Activated T-helper 1 cell treated with anti-CD3 and anti-CD28 coated beads, Interleukin-12 subunit alpha, Interleukin-12 subunit beta, Interleukin-2, Interleukin-4 antibody, amounts not matched to agents 30 ng/mL and 10 ng/mL and 1 ng/mL, durations not matched to agents 14 hours and 24 hours and 36 hours (primary cell): ENCODE results near the gene RPRD1B. TPM values are rescaled to one million over a fixed set of nuclear protein-coding genes. Genes with fewer than 3 reads are reported as not detected.

Experiments used
- DNase-seq: peaks from one replicate; pipeline ENCODE4 v3.0.0; 2021; ENCODE audit warnings: low spot score
- H3K27ac Mint-ChIP-seq: one replicate; pipeline ENCODE4 v1.8.0; 2021; ENCODE audit warnings: mild to moderate bottlenecking, mixed read lengths
- H3K27me3 Mint-ChIP-seq: one replicate; pipeline ENCODE4 v1.8.0; 2022; ENCODE audit warnings: mild to moderate bottlenecking, moderate library complexity, mixed read lengths; ENCODE audit not compliant: insufficient read depth
- H3K36me3 Mint-ChIP-seq: one replicate; pipeline ENCODE4 v1.8.0; 2021; ENCODE audit warnings: low read depth, mixed read lengths
- H3K4me1 Mint-ChIP-seq: one replicate; pipeline ENCODE4 v1.8.0; 2021; ENCODE audit warnings: low read depth, mixed read lengths
- H3K4me3 Mint-ChIP-seq: one replicate; pipeline ENCODE4 v1.8.0; 2021; ENCODE audit warnings: mild to moderate bottlenecking, moderate library complexity, mixed read lengths
- H3K9me3 Mint-ChIP-seq: one replicate; pipeline ENCODE4 v1.8.0; 2021; ENCODE audit warnings: mixed read lengths
- intact Hi-C: fragments of 100-400 bp; cut with micrococcal nuclease; formaldehyde crosslinking; loops from one replicate; pipeline ENCODE4 v1.15.1; 2024
- total RNA-seq: library from RNA; stranded (reverse); gene quantifications from 2 replicates; pipeline ENCODE4 v1.2.3, GENCODE V29; 2022

Gene RPRD1B
- total RNA-seq, 1 donor from 2014 or later = 48.8 TPM

DNA sequence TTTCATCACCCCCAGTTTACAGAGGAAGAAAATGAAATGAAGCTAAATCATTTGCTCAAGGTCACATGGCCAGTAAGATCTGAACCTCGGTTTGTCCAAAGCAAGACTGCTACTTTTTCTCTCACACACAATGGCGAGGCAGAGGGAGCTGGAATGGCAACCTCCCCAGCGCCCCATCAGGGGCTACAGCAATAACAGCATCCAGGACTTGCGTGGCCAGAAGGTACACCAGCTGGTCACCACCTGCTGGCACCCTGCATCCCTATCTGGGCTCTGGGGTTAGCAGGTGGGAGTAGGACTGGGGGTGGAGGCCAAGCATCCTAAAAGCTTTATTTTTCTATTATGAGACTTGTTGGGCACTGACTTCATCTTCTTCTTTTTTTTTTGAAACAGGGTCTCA lies 41.6 kb upstream of the RPRD1B start:
- H3K36me3 Mint-ChIP-seq = peaks cover 36% of the 10 kb centered on the region
- H3K27ac Mint-ChIP-seq = peak overlapping the region; percentile 31
- intact Hi-C loops = loop anchor here (1.0 to 10.0 kb wide), 7 partner anchors 9 to 375 kb away; partner anchors contain the start of genes CTNNBL1, RPRD1B, TTI1 and VSTM2L
- no peaks in the 10 kb centered on the region for H3K27me3 Mint-ChIP-seq
- no peak for DNase-seq
- no peaks in the 10 kb centered on the region for H3K9me3 Mint-ChIP-seq
- peaks cover 25% of the 10 kb centered on the region for H3K4me1 Mint-ChIP-seq
- H3K4me3 Mint-ChIP-seq = no peak overlapping the region

DNA sequence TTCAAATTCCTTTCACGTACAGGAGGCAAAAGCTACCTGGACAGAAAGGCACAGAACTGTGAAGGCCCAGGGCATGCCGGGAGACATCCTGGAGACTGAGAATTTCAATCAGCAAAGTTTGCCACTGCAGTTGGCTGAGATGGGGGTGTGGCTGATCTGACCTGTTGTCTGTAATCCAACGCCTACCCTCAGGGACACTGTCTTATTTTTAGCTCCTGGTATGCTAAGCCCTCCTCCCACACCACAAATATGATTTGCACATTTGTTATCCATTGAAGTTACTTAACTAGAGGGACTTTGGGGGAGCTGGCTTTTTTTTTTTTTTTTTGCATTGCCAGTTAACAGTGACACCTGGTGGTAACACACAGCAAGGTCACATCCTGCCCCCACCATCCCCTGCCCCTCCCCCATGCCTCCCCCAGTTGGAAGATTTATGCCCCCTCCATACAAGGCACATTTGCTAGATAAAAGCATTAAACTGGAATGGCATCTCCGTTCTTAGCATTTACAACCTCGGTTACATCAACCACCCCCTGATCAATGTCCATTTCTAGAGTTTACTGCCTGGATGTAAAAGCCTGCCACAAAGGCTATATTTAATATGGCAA lies 40.6 kb upstream of the RPRD1B start:
- DNase-seq = no peak
- intact Hi-C loops = loop anchor here (1.0 to 10.0 kb wide), 6 partner anchors 39 to 429 kb away; partner anchors contain the start of genes RPRD1B, TTI1 and VSTM2L
- no peaks in the 10 kb centered on the region for H3K9me3 Mint-ChIP-seq
- H3K36me3 Mint-ChIP-seq = peaks cover 36% of the 10 kb centered on the region
- H3K27ac Mint-ChIP-seq = peak overlapping the region; percentile 32
- no peak overlapping the region for H3K4me3 Mint-ChIP-seq
- H3K4me1 Mint-ChIP-seq = peaks cover 25% of the 10 kb centered on the region
- H3K27me3 Mint-ChIP-seq = no peaks in the 10 kb centered on the region

DNA sequence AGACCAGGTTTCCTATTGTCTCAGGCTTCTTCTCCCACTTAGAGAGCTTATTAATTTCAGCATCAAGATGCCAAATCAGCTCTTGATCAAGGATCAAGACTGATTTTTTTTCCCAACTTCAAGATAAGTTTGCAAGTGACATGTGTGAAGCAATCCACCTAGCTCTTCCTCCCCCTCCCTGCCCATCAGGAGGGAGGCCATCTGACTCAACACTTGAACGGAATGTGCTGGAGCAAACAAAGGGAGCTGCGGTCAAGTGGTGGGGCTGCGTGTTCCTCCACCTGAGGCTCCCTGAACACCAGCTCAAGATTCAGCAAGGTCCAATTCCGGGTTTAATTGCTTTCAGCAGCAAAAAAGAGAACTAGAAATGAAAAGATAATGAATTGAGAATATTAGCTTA lies 39.0 kb upstream of the RPRD1B start:
- Mint-ChIP-seq H3K27me3 (no peaks in the 10 kb centered on the region), H3K9me3 (no peaks in the 10 kb centered on the region), H3K4me3 (no peak overlapping the region), H3K36me3 (peaks cover 33% of the 10 kb centered on the region), H3K4me1 (peaks cover 27% of the 10 kb centered on the region), H3K27ac (no peak overlapping the region)
- intact Hi-C loops = loop anchor here (5.0 to 10.0 kb wide), 5 partner anchors 38 to 377 kb away; partner anchors contain the start of genes RPRD1B, TTI1 and VSTM2L
- no peak for DNase-seq

DNA sequence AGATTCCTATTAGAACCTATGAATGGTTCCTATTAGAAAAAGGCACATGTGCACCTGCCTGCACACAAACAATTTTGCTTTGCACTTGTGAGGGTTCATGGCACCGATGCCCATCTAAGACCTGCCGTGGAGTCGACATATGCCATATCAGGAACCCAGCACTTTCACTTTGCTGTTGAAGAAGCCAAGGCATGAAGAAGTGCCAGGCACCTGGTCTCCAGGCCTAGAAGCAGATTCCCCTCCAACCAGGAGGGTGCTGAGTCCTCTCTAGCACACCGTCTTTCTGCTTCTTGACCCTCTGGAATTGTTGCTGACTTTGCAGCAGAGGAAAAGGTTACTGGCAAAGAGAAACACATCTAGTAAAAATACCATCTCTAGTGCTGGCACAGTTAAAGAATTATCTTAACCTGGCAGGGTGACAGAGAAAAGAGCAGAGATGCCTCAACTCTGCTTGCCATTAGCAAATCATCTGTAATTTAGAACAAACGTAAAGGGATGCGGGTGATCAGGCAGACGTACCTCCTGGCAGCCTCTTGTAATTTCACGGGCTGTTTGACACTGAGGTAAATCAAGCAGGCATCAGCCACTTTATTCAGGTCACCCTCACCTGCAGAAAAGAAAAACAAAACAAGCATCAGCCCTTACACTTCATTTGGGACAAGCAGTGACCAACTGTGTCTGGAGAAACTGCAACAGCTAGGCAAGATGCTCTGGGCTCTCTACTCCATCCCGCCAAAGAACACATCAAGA lies 37.5 kb upstream of the RPRD1B start:
- peaks cover 19% of the 10 kb centered on the region for H3K4me1 Mint-ChIP-seq
- no peaks in the 10 kb centered on the region for H3K9me3 Mint-ChIP-seq
- no peak overlapping the region for H3K27ac Mint-ChIP-seq
- no peak overlapping the region for H3K4me3 Mint-ChIP-seq
- H3K27me3 Mint-ChIP-seq = no peaks in the 10 kb centered on the region
- intact Hi-C loops = loop anchor here (10.0 kb wide), 1 partner anchor 261 kb away; no protein-coding TSS in a partner anchor
- no peak for DNase-seq
- H3K36me3 Mint-ChIP-seq = peaks cover 45% of the 10 kb centered on the region

DNA sequence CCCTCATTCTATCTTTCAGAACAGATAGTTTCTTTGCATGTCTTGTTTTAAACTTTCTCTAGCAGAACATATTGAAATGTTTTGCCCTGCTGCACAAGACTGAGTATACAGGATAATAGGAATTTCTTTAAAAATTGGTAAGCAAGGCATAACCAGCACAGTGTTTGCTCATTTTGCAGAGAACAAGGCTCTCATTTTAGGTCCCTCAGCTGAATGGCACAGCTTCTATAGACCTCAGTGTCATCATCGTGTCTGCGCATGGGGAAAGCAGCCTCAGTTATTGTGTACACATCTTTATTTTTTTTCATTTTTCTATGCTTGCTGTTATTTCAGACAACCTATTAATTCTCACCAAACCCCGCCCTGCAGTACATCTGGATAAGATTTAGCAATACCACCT lies 36.0 kb upstream of the RPRD1B start:
- Mint-ChIP-seq H3K4me1 (peaks cover 21% of the 10 kb centered on the region), H3K27me3 (no peaks in the 10 kb centered on the region), H3K36me3 (peaks cover 53% of the 10 kb centered on the region), H3K4me3 (no peak overlapping the region), H3K27ac (no peak overlapping the region), H3K9me3 (no peaks in the 10 kb centered on the region)
- no peak for DNase-seq
- intact Hi-C loops = loop anchor here (10.0 kb wide), 1 partner anchor 263 kb away; no protein-coding TSS in a partner anchor

DNA sequence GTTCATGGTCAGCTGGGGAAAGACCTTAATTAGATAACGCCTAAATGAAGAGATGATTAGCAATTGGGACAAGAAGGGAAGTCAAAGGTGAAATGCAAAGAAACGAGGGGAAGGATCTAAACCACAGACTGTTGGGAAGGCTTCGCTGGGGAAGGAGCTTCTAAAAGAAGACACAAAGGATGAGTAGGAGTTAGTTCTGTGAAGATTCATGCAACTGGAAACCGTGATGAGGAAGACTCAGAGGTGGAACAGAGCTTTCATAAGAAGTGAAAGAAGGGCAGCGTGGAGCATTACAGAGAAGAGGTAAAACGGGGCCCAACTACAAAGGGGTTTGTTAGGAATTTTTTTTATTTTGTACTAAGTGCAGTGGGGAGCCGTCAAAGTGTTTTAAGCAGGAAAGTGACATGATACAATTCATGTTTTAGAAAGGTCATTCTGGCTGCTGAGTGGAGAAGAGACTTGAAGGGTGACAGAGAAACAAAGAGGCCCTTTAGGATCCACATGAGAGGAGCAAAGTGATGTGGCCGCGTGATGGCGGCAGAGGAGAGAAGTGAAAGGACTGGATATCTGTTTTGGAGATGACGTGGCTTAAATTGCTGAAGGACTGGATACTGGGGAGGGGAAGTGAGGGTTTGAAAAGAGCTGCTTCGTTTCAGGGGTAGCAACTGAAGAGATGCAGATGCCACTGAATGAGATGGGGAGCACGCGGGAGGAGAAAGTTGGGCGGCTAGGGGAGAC lies 33.9 kb upstream of the RPRD1B start:
- DNase-seq = no peak
- no peaks in the 10 kb centered on the region for H3K27me3 Mint-ChIP-seq
- peaks cover 21% of the 10 kb centered on the region for H3K4me1 Mint-ChIP-seq
- intact Hi-C loops = loop anchor here (2.0 to 10.0 kb wide), 3 partner anchors 33 to 825 kb away; partner anchors contain the start of genes MROH8, RPN2, RPRD1B and TTI1
- no peak overlapping the region for H3K4me3 Mint-ChIP-seq
- H3K9me3 Mint-ChIP-seq = no peaks in the 10 kb centered on the region
- peak overlapping the region; percentile 76 for H3K27ac Mint-ChIP-seq
- peaks cover 50% of the 10 kb centered on the region for H3K36me3 Mint-ChIP-seq

DNA sequence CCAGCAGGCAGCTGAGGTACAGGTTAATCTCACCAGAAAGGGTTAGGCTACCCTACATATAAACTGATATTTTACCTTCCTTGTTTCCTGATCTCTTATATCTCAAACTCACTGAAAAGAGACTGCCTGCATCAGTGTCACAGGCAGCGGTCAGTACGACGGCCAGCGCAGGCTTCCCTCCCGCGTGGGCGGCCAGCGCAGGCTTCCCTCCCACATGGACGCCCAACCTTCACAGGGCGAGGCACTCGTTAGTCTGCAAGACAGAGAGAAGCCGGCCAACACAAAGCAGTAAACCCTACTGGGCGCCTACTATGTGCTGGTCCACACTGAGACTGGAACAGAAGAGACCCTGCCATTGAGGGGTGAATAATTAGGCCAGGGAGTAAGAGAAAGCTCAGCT lies 33.3 kb upstream of the RPRD1B start:
- H3K4me1 Mint-ChIP-seq = peaks cover 27% of the 10 kb centered on the region
- H3K36me3 Mint-ChIP-seq = peaks cover 51% of the 10 kb centered on the region
- intact Hi-C loops = loop anchor here (2.0 to 10.0 kb wide), 2 partner anchors 33 to 825 kb away; partner anchors contain the start of genes MROH8, RPN2, RPRD1B and TTI1

GRCh38 chr20:38001173-38001875 lies 32.2 kb upstream of the RPRD1B start:
- intact Hi-C loops = loop anchor here (1.0 to 10.0 kb wide), 3 partner anchors 10 to 827 kb away; partner anchors contain the start of genes MROH8, RPN2, RPRD1B and TTI1
- no peak for DNase-seq
- H3K9me3 Mint-ChIP-seq = no peaks in the 10 kb centered on the region
- no peaks in the 10 kb centered on the region for H3K27me3 Mint-ChIP-seq
- no peak overlapping the region for H3K4me3 Mint-ChIP-seq
- peaks cover 49% of the 10 kb centered on the region for H3K36me3 Mint-ChIP-seq
- peak overlapping the region; percentile 55 for H3K27ac Mint-ChIP-seq
- peaks cover 36% of the 10 kb centered on the region for H3K4me1 Mint-ChIP-seq

More for the DNA sequence above, 33.3 kb upstream of the RPRD1B start:
- no peak for DNase-seq
- no peak overlapping the region for H3K27ac Mint-ChIP-seq
- no peaks in the 10 kb centered on the region for H3K9me3 Mint-ChIP-seq
- H3K27me3 Mint-ChIP-seq = no peaks in the 10 kb centered on the region
- H3K4me3 Mint-ChIP-seq = no peak overlapping the region

DNA sequence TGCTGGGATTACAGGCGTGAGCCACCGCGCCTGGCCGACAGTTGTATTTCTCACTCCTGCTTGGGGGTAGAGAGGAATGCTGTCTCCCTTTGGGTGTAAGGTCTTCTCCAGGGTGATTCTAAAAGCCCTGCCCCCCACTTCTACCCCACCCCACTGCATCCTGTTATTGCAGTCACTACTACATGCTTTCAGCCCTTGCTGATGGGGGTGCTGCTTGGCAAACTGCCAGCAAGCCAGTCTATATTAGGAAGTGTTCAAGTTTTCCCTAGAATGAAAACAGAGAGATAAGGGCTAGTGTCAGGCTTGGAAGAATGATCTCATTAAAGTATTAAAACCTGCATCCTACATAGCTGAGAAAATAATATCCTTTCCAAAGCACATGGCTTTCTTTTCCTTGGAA lies 31.6 kb upstream of the RPRD1B start:
- intact Hi-C loops = loop anchor here (1.0 to 10.0 kb wide), 3 partner anchors 11 to 827 kb away; partner anchors contain the start of genes MROH8, RPN2, RPRD1B and TTI1
- H3K4me1 Mint-ChIP-seq = peaks cover 40% of the 10 kb centered on the region
- no peak for DNase-seq
- H3K9me3 Mint-ChIP-seq = no peaks in the 10 kb centered on the region
- H3K36me3 Mint-ChIP-seq = peaks cover 49% of the 10 kb centered on the region
- no peak overlapping the region for H3K4me3 Mint-ChIP-seq
- H3K27ac Mint-ChIP-seq = no peak overlapping the region
- no peaks in the 10 kb centered on the region for H3K27me3 Mint-ChIP-seq

DNA sequence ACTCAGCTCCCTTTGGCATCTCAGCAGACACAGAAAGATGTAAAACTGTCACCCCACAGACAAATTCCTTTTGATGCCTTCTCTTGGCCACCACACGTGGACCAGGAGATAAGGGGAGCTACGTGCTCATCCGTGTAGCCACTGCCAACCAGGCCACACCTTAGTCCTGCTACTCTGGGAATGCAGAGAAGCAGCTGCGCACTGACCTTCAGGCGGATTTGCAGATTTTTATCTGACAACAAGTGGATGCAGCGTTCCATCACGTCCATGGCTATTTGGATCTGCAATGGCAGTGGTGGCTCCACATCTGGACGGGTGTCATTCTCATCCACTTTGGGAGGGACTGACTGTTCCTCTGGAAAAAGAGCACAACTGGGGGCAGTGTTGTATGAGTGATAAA lies 31.1 kb upstream of the RPRD1B start:
- H3K27me3 Mint-ChIP-seq = no peaks in the 10 kb centered on the region
- no peak for DNase-seq
- intact Hi-C loops = loop anchor here (10.0 kb wide), 1 partner anchor 828 kb away; the partner anchor contains the start of genes MROH8 and RPN2
- H3K36me3 Mint-ChIP-seq = peaks cover 46% of the 10 kb centered on the region
- H3K4me3 Mint-ChIP-seq = no peak overlapping the region
- H3K4me1 Mint-ChIP-seq = peaks cover 40% of the 10 kb centered on the region
- H3K27ac Mint-ChIP-seq = no peak overlapping the region
- no peaks in the 10 kb centered on the region for H3K9me3 Mint-ChIP-seq

DNA sequence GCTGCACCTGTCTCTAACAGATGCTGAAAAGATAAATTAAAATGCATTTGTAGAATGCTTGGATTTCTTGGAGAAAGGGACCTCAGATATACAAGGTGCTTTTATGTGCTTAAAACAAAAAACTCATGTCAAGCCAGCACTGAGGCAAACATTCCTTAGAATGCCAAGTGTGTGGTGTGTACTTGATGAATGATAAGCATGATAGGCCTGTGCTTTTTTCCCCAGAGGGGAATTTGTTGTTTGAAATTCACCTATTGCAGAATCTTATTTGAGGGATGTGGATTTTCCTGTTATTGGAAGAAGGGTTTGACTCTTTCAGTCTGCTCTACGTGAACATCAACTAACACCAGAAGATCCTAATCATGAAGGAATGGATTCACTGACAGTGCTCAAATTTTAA lies 29.1 kb upstream of the RPRD1B start:
- intact Hi-C loops = loop anchor here (10.0 kb wide), 1 partner anchor 830 kb away; the partner anchor contains the start of genes MROH8 and RPN2
- Mint-ChIP-seq H3K4me1 (peaks cover 38% of the 10 kb centered on the region), H3K36me3 (peaks cover 51% of the 10 kb centered on the region), H3K4me3 (no peak overlapping the region), H3K27ac (no peak overlapping the region), H3K27me3 (no peaks in the 10 kb centered on the region), H3K9me3 (no peaks in the 10 kb centered on the region)
- DNase-seq = no peak

GRCh38 chr20:38005903-38006302 lies 27.6 kb upstream of the RPRD1B start:
- Mint-ChIP-seq H3K27ac (peak overlapping the region; percentile 54), H3K36me3 (peaks cover 37% of the 10 kb centered on the region), H3K4me3 (no peak overlapping the region)

More at GRCh38 chr20:38005903-38006302, 27.6 kb upstream of the RPRD1B start:
- no peaks in the 10 kb centered on the region for H3K9me3 Mint-ChIP-seq
- intact Hi-C loops = loop anchor here (10.0 kb wide), 1 partner anchor 831 kb away; the partner anchor contains the start of genes MROH8 and RPN2
- DNase-seq = no peak
- H3K27me3 Mint-ChIP-seq = no peaks in the 10 kb centered on the region
- peaks cover 31% of the 10 kb centered on the region for H3K4me1 Mint-ChIP-seq
